Liver (tissue), 9 donors: Measurements from ENCODE around the gene TBC1D4. TPM values are rescaled to one million over a fixed set of nuclear protein-coding genes. Genes with fewer than 3 reads are reported as not detected.

Source experiments
- DNase-seq: peaks from one replicate; pipeline ENCODE4 v3.0.0-alpha.2; 2017; ENCODE audit warnings: low spot score
- H3K27ac ChIP-seq, 2 donors: one replicate each; pipeline ENCODE4 v1.7.0; 2013; ENCODE audit warnings: inconsistent platforms in 2 of 2, low read length in 2 of 2, control low read depth in 1 of 2, low read depth in 1 of 2, mild to moderate bottlenecking in 1 of 2
- H3K27me3 ChIP-seq, 4 donors: one replicate each; pipeline versions ENCODE4 v1.6.1 to v1.7.0; 2013; ENCODE audit warnings: low read length in 3 of 4, inconsistent platforms in 1 of 4, mild to moderate bottlenecking in 1 of 4, moderate library complexity in 1 of 4; ENCODE audit not compliant: control insufficient read depth in 4 of 4, insufficient read depth in 4 of 4
- H3K36me3 ChIP-seq, 4 donors: one replicate each; pipeline versions ENCODE4 v1.6.1 to v1.7.0; 2013; ENCODE audit warnings: low read length in 3 of 4, mild to moderate bottlenecking in 3 of 4, low read depth in 1 of 4, moderate library complexity in 1 of 4; ENCODE audit not compliant: control insufficient read depth in 4 of 4, insufficient read depth in 3 of 4
- H3K4me1 ChIP-seq, 4 donors: one replicate each; pipeline versions ENCODE4 v1.6.1 to v1.7.0; 2013; ENCODE audit warnings: low read length in 3 of 4, mild to moderate bottlenecking in 3 of 4, moderate library complexity in 1 of 4; ENCODE audit not compliant: control insufficient read depth in 4 of 4, insufficient read depth in 4 of 4
- H3K4me3 ChIP-seq, 3 donors: one replicate each; pipeline versions ENCODE4 v1.6.1 to v1.7.0; 2013; ENCODE audit warnings: low read length in 3 of 3, control low read depth in 1 of 3, low read depth in 1 of 3, mild to moderate bottlenecking in 1 of 3
- H3K9ac ChIP-seq, 2 donors: one replicate each; pipeline ENCODE4 v1.7.0; 2013; ENCODE audit warnings: low read length in 2 of 2, mild to moderate bottlenecking in 2 of 2, moderate library complexity in 2 of 2, control low read depth in 1 of 2, low read depth in 1 of 2
- H3K9me3 ChIP-seq, 4 donors: one replicate each; pipeline versions ENCODE4 v1.6.1 to v1.7.0; 2013; ENCODE audit warnings: low read length in 3 of 4; ENCODE audit not compliant: control insufficient read depth in 4 of 4
- ATF3 ChIP-seq: IDR thresholded peaks from 2 replicates; pipeline ENCODE4 v1.6.1; 2016; ENCODE audit warnings: antibody characterized with exemption
- CTCF ChIP-seq: fragments of 150-350 bp; IDR thresholded peaks from 2 replicates; pipeline ENCODE4 v1.5.1; 2017; ENCODE audit warnings: improper control_type of control experiment, low read depth, low read length; ENCODE audit not compliant: missing input control
- EGR1 ChIP-seq, 2 donors: IDR thresholded peaks; 2 replicates each; pipeline ENCODE4 v1.6.1; 2016 to 2018; ENCODE audit warnings: antibody characterized with exemption in 2 of 2, low read depth in 2 of 2
- FOXA1 ChIP-seq: IDR thresholded peaks from 2 replicates; pipeline ENCODE4 v1.6.1; 2016; ENCODE audit warnings: antibody characterized with exemption
- FOXA2 ChIP-seq: IDR thresholded peaks from 2 replicates; pipeline ENCODE4 v1.6.1; 2016; ENCODE audit warnings: antibody characterized with exemption
- HNF4A ChIP-seq, 2 donors: conservative IDR thresholded peaks; 2 replicates each; pipeline ENCODE4 v1.6.1; 2016; ENCODE audit warnings: antibody characterized with exemption in 2 of 2, mild to moderate bottlenecking in 2 of 2
- HNF4G ChIP-seq: IDR thresholded peaks from 2 replicates; pipeline ENCODE4 v1.6.1; 2016; ENCODE audit warnings: antibody characterized with exemption
- JUND ChIP-seq, 2 donors: IDR thresholded peaks; 2 replicates each; pipeline ENCODE4 v1.6.1; 2016; ENCODE audit warnings: antibody characterized with exemption in 2 of 2
- MAX ChIP-seq: IDR thresholded peaks from 2 replicates; pipeline ENCODE4 v1.6.1; 2016; ENCODE audit warnings: antibody characterized with exemption
- NR2F2 ChIP-seq: IDR thresholded peaks from 2 replicates; pipeline ENCODE4 v1.6.1; 2016; ENCODE audit warnings: antibody characterized with exemption
- RAD21 ChIP-seq, 2 donors: IDR thresholded peaks; 2 replicates each; pipeline ENCODE4 v1.6.1; 2016; ENCODE audit warnings: antibody characterized with exemption in 2 of 2, mild to moderate bottlenecking in 2 of 2
- REST ChIP-seq: IDR thresholded peaks from 2 replicates; pipeline ENCODE4 v1.6.1; 2016; ENCODE audit warnings: antibody characterized with exemption, mild to moderate bottlenecking
- RXRA ChIP-seq, 2 donors: IDR thresholded peaks; 2 replicates each; pipeline ENCODE4 v1.6.1; 2017 to 2018; ENCODE audit warnings: antibody characterized with exemption in 2 of 2, mild to moderate bottlenecking in 1 of 2
- TAF1 ChIP-seq: conservative IDR thresholded peaks from 2 replicates; pipeline ENCODE4 v1.6.1; 2016; ENCODE audit warnings: antibody characterized with exemption, mild to moderate bottlenecking
- YY1 ChIP-seq: IDR thresholded peaks from 2 replicates; pipeline ENCODE4 v1.6.1; 2016; ENCODE audit warnings: antibody characterized with exemption, mild to moderate bottlenecking
- ZBTB33 ChIP-seq: IDR thresholded peaks from 2 replicates; pipeline ENCODE4 v1.6.1; 2016; ENCODE audit warnings: antibody characterized with exemption
- WGBS: extraction: QIAGEN DNeasy Blood & Tissue Kit; methylation state at CpG from one replicate; pipeline ENCODE4 v1.1.7; 2013; 5-methylcytosine and 5-hydroxymethylcytosine counted together
- polyA plus RNA-seq, 2 donors: library from polyadenylated mRNA; stranded (reverse) in 1 of 2; unstranded in 1 of 2; fragments of 200-250 nt in 1 of 2; fragments of >200 nt in 1 of 2; fragmentation: Nextera tagmentation in 1 of 2; extraction: Ambion mirVana in 1 of 2; gene quantifications; one replicate each; pipeline versions ENCODE4 v1.2.1 to v1.2.3, GENCODE V29; 2013 to 2015
- total RNA-seq, 2 donors: library from RNA; depleted of rRNA; stranded (reverse); fragments of >200 nt; gene quantifications; one replicate each; pipeline ENCODE4 v1.2.3, GENCODE V29; 2014
- donor health status: healthy.
- donor health status: healthy.
- donor health status: healthy.
- donor health status: healthy.
- donor health status: healthy.

The TBC1D4 gene
- total and polyA plus RNA-seq, 4 donors: 2.3 to 11.1 (median 6.5) TPM

- TF ChIP-seq ZBTB33 (no peak), RAD21 (IDR thresholded peaks at IDR 0.05) (no peak), NR2F2 (no peak), JUND (IDR thresholded peaks at IDR 0.05) (no peak), REST (no peak)
Measured at GRCh38 chr13:75461314-75461713, 20.7 kb downstream of the TBC1D4 start (continued).

GRCh38 chr13:75460644-75461043, 21.3 kb downstream of the TBC1D4 start:
- Histone ChIP-seq H3K27ac (no peak overlapping the region), H3K27me3 (no peaks in the 10 kb centered on the region), H3K9ac (no peak overlapping the region), H3K4me3 (no peak overlapping the region), H3K36me3 (no peaks in the 10 kb centered on the region), H3K9me3 (no peaks in the 10 kb centered on the region), H3K4me1 (peaks cover 0 to 8% (median 4%) of the 10 kb centered on the region in 4 donors)
- no peak for DNase-seq
- WGBS: 70% methylated on average over 5 of the region's 5 CpGs
- no peak for TF ChIP-seq FOXA2
- TF ChIP-seq RXRA (IDR thresholded peaks at IDR 0.05): no peak
- no peak for TF ChIP-seq ZBTB33
- TF ChIP-seq HNF4A (conservative IDR thresholded peaks at IDR 0.05): no peak
- no peak for TF ChIP-seq NR2F2
- no peak for TF ChIP-seq EGR1 (IDR thresholded peaks at IDR 0.05; ENCODE audit: low read depth in 2 of 2)
- TF ChIP-seq MAX: no peak
- no peak for TF ChIP-seq JUND (IDR thresholded peaks at IDR 0.05)
- TF ChIP-seq CTCF: no peak
- no peak for TF ChIP-seq RAD21 (IDR thresholded peaks at IDR 0.05)
- no peak for TF ChIP-seq REST
- no peak for TF ChIP-seq ATF3
- TF ChIP-seq FOXA1: no peak
- TF ChIP-seq YY1: no peak
- TF ChIP-seq HNF4G: no peak
- TF ChIP-seq TAF1: no peak
